ENCODE measurements around the gene NAALADL2. TPM values are rescaled to one million over a fixed set of nuclear protein-coding genes. Genes with fewer than 3 reads are reported as not detected.

The NAALADL2 gene
- total RNA-seq, 1 donor from 2014 or later, result 11.5 TPM

- Mint-ChIP-seq H3K4me3 (no peak overlapping the region), H3K36me3 (no peaks in the 10 kb centered on the region), H3K27ac (no peak overlapping the region), H3K9me3 (no peaks in the 10 kb centered on the region), H3K27me3 (ENCODE audit: insufficient read depth, low read depth) (no peaks in the 10 kb centered on the region), H3K4me1 (peaks cover 8% of the 10 kb centered on the region)
- TF ChIP-seq EZH2 (IDR thresholded peaks at IDR 0.05), result no peak
- no peak for TF ChIP-seq CTCF (IDR thresholded peaks at IDR 0.05)
- no peak for TF ChIP-seq EZH2phosphoT487 (IDR thresholded peaks at IDR 0.05)
- no peak for DNase-seq (ENCODE audit: low spot score)
- no peaks in the 10 kb centered on the region for H3K9me3 ChIP-seq (ENCODE audit: low read depth)
- H3F3A ChIP-seq (ENCODE audit: low read depth), result no peaks in the 10 kb centered on the region
- H3K4me2 ChIP-seq, result no peak overlapping the region
- no peak overlapping the region for H2AFZ ChIP-seq (replicated peaks)
- no peaks in the 10 kb centered on the region for H4K20me1 ChIP-seq (ENCODE audit: low read depth)
- H3K79me2 ChIP-seq (ENCODE audit: low read depth), result no peaks in the 10 kb centered on the region
- no peak overlapping the region for H3K9ac ChIP-seq
- no peak overlapping the region for H3K4me3 ChIP-seq
- H3K4me1 ChIP-seq, result no peaks in the 10 kb centered on the region
- H3K36me3 ChIP-seq, result no peaks in the 10 kb centered on the region
- no peaks in the 10 kb centered on the region for H3K27me3 ChIP-seq
- no peak overlapping the region for H3K27ac ChIP-seq
Observed at GRCh38 chr3:175580318-175580717, 721.2 kb downstream of the NAALADL2 start.

- Histone ChIP-seq H3K9me3 (ENCODE audit: low read depth) (no peaks in the 10 kb centered on the region), H3K4me3 (no peak overlapping the region), H3K4me2 (no peak overlapping the region), H3K9ac (no peak overlapping the region), H4K20me1 (ENCODE audit: low read depth) (no peaks in the 10 kb centered on the region), H2AFZ (replicated peaks) (no peak overlapping the region), H3K36me3 (no peaks in the 10 kb centered on the region), H3F3A (ENCODE audit: low read depth) (no peaks in the 10 kb centered on the region), H3K27me3 (no peaks in the 10 kb centered on the region), H3K4me1 (no peaks in the 10 kb centered on the region), H3K79me2 (ENCODE audit: low read depth) (no peaks in the 10 kb centered on the region), H3K27ac (no peak overlapping the region)
- H3K4me1 Mint-ChIP-seq, result no peaks in the 10 kb centered on the region
- H3K9me3 Mint-ChIP-seq, result peaks cover 3% of the 10 kb centered on the region
- H3K36me3 Mint-ChIP-seq, result no peaks in the 10 kb centered on the region
- DNase-seq (ENCODE audit: low spot score), result no peak
- no peaks in the 10 kb centered on the region for H3K27me3 Mint-ChIP-seq (ENCODE audit: insufficient read depth, low read depth)
- TF ChIP-seq EZH2 (IDR thresholded peaks at IDR 0.05), result no peak
- TF ChIP-seq CTCF (IDR thresholded peaks at IDR 0.05), result no peak
- no peak for TF ChIP-seq EZH2phosphoT487 (IDR thresholded peaks at IDR 0.05)
- no peak overlapping the region for H3K27ac Mint-ChIP-seq
- no peak overlapping the region for H3K4me3 Mint-ChIP-seq
Observed at GRCh38 chr3:175585898-175586297, 726.8 kb downstream of the NAALADL2 start.

GRCh38 chr3:175590745-175591144 lies 731.6 kb downstream of the NAALADL2 start:
- no peak for DNase-seq (ENCODE audit: low spot score)
- no peak overlapping the region for H3K4me3 Mint-ChIP-seq
- H3K4me1 Mint-ChIP-seq, result no peaks in the 10 kb centered on the region
- H3K27ac Mint-ChIP-seq, result no peak overlapping the region
- peaks cover 9% of the 10 kb centered on the region for H3K9me3 Mint-ChIP-seq
- no peaks in the 10 kb centered on the region for H3K27me3 Mint-ChIP-seq (ENCODE audit: insufficient read depth, low read depth)
- Histone ChIP-seq H2AFZ (replicated peaks) (no peak overlapping the region), H3K27me3 (no peaks in the 10 kb centered on the region), H3K9ac (no peak overlapping the region), H3F3A (ENCODE audit: low read depth) (no peaks in the 10 kb centered on the region), H3K79me2 (ENCODE audit: low read depth) (no peaks in the 10 kb centered on the region), H3K9me3 (ENCODE audit: low read depth) (peaks cover 5% of the 10 kb centered on the region), H3K4me2 (no peak overlapping the region), H4K20me1 (ENCODE audit: low read depth) (no peaks in the 10 kb centered on the region), H3K36me3 (no peaks in the 10 kb centered on the region), H3K4me3 (no peak overlapping the region), H3K27ac (no peak overlapping the region), H3K4me1 (no peaks in the 10 kb centered on the region)
- H3K36me3 Mint-ChIP-seq, result no peaks in the 10 kb centered on the region
- no peak for TF ChIP-seq EZH2phosphoT487 (IDR thresholded peaks at IDR 0.05)
- no peak for TF ChIP-seq EZH2 (IDR thresholded peaks at IDR 0.05)
- no peak for TF ChIP-seq CTCF (IDR thresholded peaks at IDR 0.05)

All from neural progenitor cell (in vitro differentiated cells).